Measurements from ENCODE around the gene KRT3. TPM values are rescaled to one million over a fixed set of nuclear protein-coding genes. Genes with fewer than 3 reads are reported as not detected.

The KRT3 gene
- total and polyA plus RNA-seq, 7 experiments from 2014 or later, result not detected

GRCh38 chr12:52805739-52806138 is 9.8 kb upstream of the KRT3 start:
- H3K36me3 Mint-ChIP-seq, result peaks cover 0 to 4% (median 0%) of the 10 kb centered on the region in 5 donors
- CTCF ChIA-PET, result interaction anchor here (0.6 kb wide), 1 partner anchor 410 kb away, joined by 6 read pairs; no protein-coding TSS in a partner anchor
- intact Hi-C loops (cut with micrococcal nuclease), result no loop called here

GRCh38 chr12:52805000-52805399 is 9.1 kb upstream of the KRT3 start:
- DNase-seq (no peak), ATAC-seq (no peak)
- no peaks in the 10 kb centered on the region for H3K9me3 ChIP-seq (ENCODE audit: control insufficient read depth in 2 of 3, low read length in 3 of 3)
- no peak overlapping the region for H3K4me3 Mint-ChIP-seq
- H3K27ac ChIP-seq (ENCODE audit: low read depth, low read length), result no peak overlapping the region
- H3K9me3 Mint-ChIP-seq, result peaks cover 0 to 1% (median 0%) of the 10 kb centered on the region in 11 donors
- CTCF ChIA-PET, result interaction anchor here (0.6 kb wide), 1 partner anchor 409 kb away, joined by 6 read pairs; no protein-coding TSS in a partner anchor
- POLR2A ChIA-PET, result no interaction called here
- H3K4me1 Mint-ChIP-seq, result no peaks in the 10 kb centered on the region
- H3K36me3 Mint-ChIP-seq, result peaks cover 0 to 4% (median 0%) of the 10 kb centered on the region in 5 donors
- H3K27ac Mint-ChIP-seq, result peak overlapping the region in 2 of 9 donors; percentile 13 to 20
- intact Hi-C loops (cut with micrococcal nuclease), result no loop called here
- H3K4me1 ChIP-seq (ENCODE audit: control insufficient read depth in 2 of 2, insufficient read depth in 2 of 2, low read length in 2 of 2), result no peaks in the 10 kb centered on the region
- no peaks in the 10 kb centered on the region for H3K27me3 Mint-ChIP-seq
- no peaks in the 10 kb centered on the region for H3K27me3 ChIP-seq (ENCODE audit: control insufficient read depth in 2 of 2, insufficient read depth in 2 of 2, low read length in 2 of 2)
- no peaks in the 10 kb centered on the region for H3K36me3 ChIP-seq (ENCODE audit: control insufficient read depth in 2 of 3, insufficient read depth in 3 of 3, low read length in 3 of 3)
- H3K4me3 ChIP-seq (ENCODE audit: low read length), result no peak overlapping the region

More at GRCh38 chr12:52805739-52806138, 9.8 kb upstream of the KRT3 start:
- Histone ChIP-seq H3K27me3 (ENCODE audit: control insufficient read depth in 2 of 2, insufficient read depth in 2 of 2, low read length in 2 of 2) (no peaks in the 10 kb centered on the region), H3K27ac (ENCODE audit: low read depth, low read length) (no peak overlapping the region), H3K36me3 (ENCODE audit: control insufficient read depth in 2 of 3, insufficient read depth in 3 of 3, low read length in 3 of 3) (no peaks in the 10 kb centered on the region), H3K4me1 (ENCODE audit: control insufficient read depth in 2 of 2, insufficient read depth in 2 of 2, low read length in 2 of 2) (no peaks in the 10 kb centered on the region), H3K9me3 (ENCODE audit: control insufficient read depth in 2 of 3, low read length in 3 of 3) (no peaks in the 10 kb centered on the region), H3K4me3 (ENCODE audit: low read length) (no peak overlapping the region)
- Mint-ChIP-seq H3K4me1 (no peaks in the 10 kb centered on the region), H3K27ac (no peak overlapping the region), H3K9me3 (peaks cover 0 to 1% (median 0%) of the 10 kb centered on the region in 11 donors), H3K4me3 (no peak overlapping the region), H3K27me3 (no peaks in the 10 kb centered on the region)
- POLR2A ChIA-PET, result no interaction called here
- no peak for ATAC-seq
- DNase-seq, result no peak

- DNase-seq (no peak), ATAC-seq (no peak)
- Mint-ChIP-seq H3K4me1 (no peaks in the 10 kb centered on the region), H3K4me3 (no peak overlapping the region), H3K27ac (peak overlapping the region in 2 of 9 donors; percentile 29 to 80), H3K36me3 (peaks cover 0 to 4% (median 0%) of the 10 kb centered on the region in 5 donors), H3K27me3 (peaks cover 0 to 3% (median 0%) of the 10 kb centered on the region in 5 donors), H3K9me3 (no peaks in the 10 kb centered on the region)
- POLR2A ChIA-PET, result no interaction called here
- intact Hi-C loops (cut with micrococcal nuclease), result no loop called here
- Histone ChIP-seq H3K4me3 (ENCODE audit: low read length) (no peak overlapping the region), H3K9me3 (ENCODE audit: control insufficient read depth in 2 of 3, low read length in 3 of 3) (no peaks in the 10 kb centered on the region), H3K27me3 (ENCODE audit: control insufficient read depth in 2 of 2, insufficient read depth in 2 of 2, low read length in 2 of 2) (no peaks in the 10 kb centered on the region), H3K4me1 (ENCODE audit: control insufficient read depth in 2 of 2, insufficient read depth in 2 of 2, low read length in 2 of 2) (no peaks in the 10 kb centered on the region), H3K27ac (ENCODE audit: low read depth, low read length) (no peak overlapping the region), H3K36me3 (ENCODE audit: control insufficient read depth in 2 of 3, insufficient read depth in 3 of 3, low read length in 3 of 3) (no peaks in the 10 kb centered on the region)
- CTCF ChIA-PET, result interaction anchor here (0.7 to 0.8 kb wide), 2 partner anchors 43 to 158 kb away, joined by 3 read pairs; no protein-coding TSS in a partner anchor
Measured at GRCh38 chr12:52802442-52802841, 6.5 kb upstream of the KRT3 start.

- ChIA-PET CTCF (no interaction called here), POLR2A (no interaction called here)
- Histone ChIP-seq H3K27me3 (ENCODE audit: control insufficient read depth in 2 of 2, insufficient read depth in 2 of 2, low read length in 2 of 2) (no peaks in the 10 kb centered on the region), H3K4me3 (ENCODE audit: low read length) (no peak overlapping the region), H3K4me1 (ENCODE audit: control insufficient read depth in 2 of 2, insufficient read depth in 2 of 2, low read length in 2 of 2) (no peaks in the 10 kb centered on the region), H3K27ac (ENCODE audit: low read depth, low read length) (no peak overlapping the region), H3K9me3 (ENCODE audit: control insufficient read depth in 2 of 3, low read length in 3 of 3) (no peaks in the 10 kb centered on the region), H3K36me3 (ENCODE audit: control insufficient read depth in 2 of 3, insufficient read depth in 3 of 3, low read length in 3 of 3) (no peaks in the 10 kb centered on the region)
- DNase-seq (no peak), ATAC-seq (no peak)
- peaks cover 0 to 3% (median 0%) of the 10 kb centered on the region in 5 donors for H3K27me3 Mint-ChIP-seq
- no peaks in the 10 kb centered on the region for H3K4me1 Mint-ChIP-seq
- H3K9me3 Mint-ChIP-seq, result no peaks in the 10 kb centered on the region
- H3K36me3 Mint-ChIP-seq, result peaks cover 0 to 4% (median 0%) of the 10 kb centered on the region in 5 donors
- intact Hi-C loops (cut with micrococcal nuclease), result no loop called here
- H3K27ac Mint-ChIP-seq, result peak overlapping the region in 1 of 9 donors; percentile 56
- H3K4me3 Mint-ChIP-seq, result no peak overlapping the region
Measured at GRCh38 chr12:52801773-52802172, 5.9 kb upstream of the KRT3 start.

- Histone ChIP-seq H3K27me3 (ENCODE audit: control insufficient read depth in 2 of 2, insufficient read depth in 2 of 2, low read length in 2 of 2) (no peaks in the 10 kb centered on the region), H3K9me3 (ENCODE audit: control insufficient read depth in 2 of 3, low read length in 3 of 3) (no peaks in the 10 kb centered on the region), H3K36me3 (ENCODE audit: control insufficient read depth in 2 of 3, insufficient read depth in 3 of 3, low read length in 3 of 3) (no peaks in the 10 kb centered on the region), H3K27ac (ENCODE audit: low read depth, low read length) (no peak overlapping the region), H3K4me3 (ENCODE audit: low read length) (no peak overlapping the region), H3K4me1 (ENCODE audit: control insufficient read depth in 2 of 2, insufficient read depth in 2 of 2, low read length in 2 of 2) (no peaks in the 10 kb centered on the region)
- ChIA-PET CTCF (interaction anchor here (0.6 kb wide), 1 partner anchor 213 kb away, joined by 8 read pairs; no protein-coding TSS in a partner anchor), POLR2A (no interaction called here)
- DNase-seq (no peak), ATAC-seq (no peak)
- H3K27ac Mint-ChIP-seq, result peak overlapping the region in 1 of 9 donors; percentile 82
- H3K4me3 Mint-ChIP-seq, result no peak overlapping the region
- peaks cover 0 to 3% (median 0%) of the 10 kb centered on the region in 5 donors for H3K27me3 Mint-ChIP-seq
- no peaks in the 10 kb centered on the region for H3K9me3 Mint-ChIP-seq
- H3K36me3 Mint-ChIP-seq, result peaks cover 0 to 4% (median 0%) of the 10 kb centered on the region in 5 donors
- intact Hi-C loops (cut with micrococcal nuclease), result no loop called here
- H3K4me1 Mint-ChIP-seq, result no peaks in the 10 kb centered on the region
Measured at GRCh38 chr12:52800259-52800917, 4.5 kb upstream of the KRT3 start.

- intact Hi-C loops (cut with micrococcal nuclease), result no loop called here
- H3K27ac Mint-ChIP-seq, result peak overlapping the region in 1 of 9 donors; percentile 18
- H3K4me1 ChIP-seq (ENCODE audit: control insufficient read depth in 2 of 2, insufficient read depth in 2 of 2, low read length in 2 of 2), result no peaks in the 10 kb centered on the region
- no peaks in the 10 kb centered on the region for H3K27me3 ChIP-seq (ENCODE audit: control insufficient read depth in 2 of 2, insufficient read depth in 2 of 2, low read length in 2 of 2)
- ATAC-seq (no peak), DNase-seq (no peak)
- H3K27me3 Mint-ChIP-seq, result peaks cover 0 to 5% (median 0%) of the 10 kb centered on the region in 5 donors
- H3K9me3 Mint-ChIP-seq, result no peaks in the 10 kb centered on the region
- H3K9me3 ChIP-seq (ENCODE audit: control insufficient read depth in 2 of 3, low read length in 3 of 3), result no peaks in the 10 kb centered on the region
- ChIA-PET POLR2A (interaction anchor here (0.6 kb wide), 1 partner anchor 41 kb away, joined by 4 read pairs; no protein-coding TSS in a partner anchor), CTCF (no interaction called here)
- no peak overlapping the region for H3K27ac ChIP-seq (ENCODE audit: low read depth, low read length)
- H3K4me3 ChIP-seq (ENCODE audit: low read length), result no peak overlapping the region
- peaks cover 0 to 4% (median 0%) of the 10 kb centered on the region in 5 donors for H3K36me3 Mint-ChIP-seq
- H3K4me3 Mint-ChIP-seq, result no peak overlapping the region
- H3K4me1 Mint-ChIP-seq, result peaks cover 0 to 3% (median under 1%) of the 10 kb centered on the region in 7 donors
- no peaks in the 10 kb centered on the region for H3K36me3 ChIP-seq (ENCODE audit: control insufficient read depth in 2 of 3, insufficient read depth in 3 of 3, low read length in 3 of 3)
Measured at GRCh38 chr12:52799505-52800211, 3.7 kb upstream of the KRT3 start.

Measured in naive thymus-derived CD4-positive, alpha-beta T cell (primary cell).